Skin epidermis (tissue), 12 donors: ENCODE data around the gene ZNF358.

Source experiments
- H3K27ac ChIP-seq, 21 experiments: fragments of 200-600 bp; sonication (generic) in 11 of 21; one replicate each; pipeline ENCODE4 v1.5.0; 2020; ENCODE audit warnings: mild to moderate bottlenecking in 3 of 21, inconsistent platforms in 2 of 21, moderate library complexity in 2 of 21
- H3K4me3 ChIP-seq, 7 experiments: fragments of 200-600 bp; sonication (generic) in 2 of 7; one replicate each; pipeline ENCODE4 v1.5.0; 2020; ENCODE audit warnings: inconsistent platforms in 2 of 7, mild to moderate bottlenecking in 2 of 7, moderate library complexity in 1 of 7

The ZNF358 gene

GRCh38 chr19:7486923-7487322 lies 29.0 kb upstream of the ZNF358 start:
- H3K27ac ChIP-seq = no peak overlapping the region

GRCh38 chr19:7488736-7489353 lies 27.1 kb upstream of the ZNF358 start, which contains the start of gene PEX11G:
Gene PEX11G (minus strand): TSS chr19:7489035. CDS start chr19:7489010, 25 bp downstream.
- peak within 1 kb of the TSS in 20 of 21 experiments; percentile 53 to 95 (median 85) for H3K27ac ChIP-seq

More at GRCh38 chr19:7486923-7487322, 29.0 kb upstream of the ZNF358 start:
- no peak overlapping the region for H3K4me3 ChIP-seq

GRCh38 chr19:7489609-7490044 lies 26.3 kb upstream of the ZNF358 start:
- peak overlapping the region in 8 of 21 experiments; percentile 54 to 95 (median 82) for H3K27ac ChIP-seq

More at GRCh38 chr19:7488736-7489353, 27.1 kb upstream of the ZNF358 start, which contains the start of gene PEX11G:
- peak within 1 kb of the TSS; percentile 40 to 60 (median 52) for H3K4me3 ChIP-seq

DNA sequence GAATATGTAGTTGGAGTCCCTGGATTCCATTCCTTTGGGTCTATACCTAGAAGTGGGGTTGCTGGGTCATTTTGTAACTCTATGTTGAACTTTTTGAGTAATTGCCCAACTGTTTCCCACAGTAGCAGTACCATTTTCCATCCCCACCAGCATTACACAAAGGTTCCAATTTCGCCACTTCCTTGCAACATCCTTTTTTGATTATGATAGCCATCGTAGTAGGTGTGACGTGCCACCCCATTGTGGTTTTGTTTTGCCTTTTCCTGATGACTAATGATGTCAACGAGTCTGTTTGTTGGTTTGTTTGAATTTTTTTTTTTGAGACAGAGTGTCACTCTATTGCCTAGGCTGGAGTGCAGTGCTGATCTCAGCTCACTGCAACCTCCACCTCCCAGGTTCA lies 23.8 kb upstream of the ZNF358 start:
- Histone ChIP-seq H3K4me3 (no peak overlapping the region), H3K27ac (peak overlapping the region in 3 of 21 experiments; percentile 10 to 44 (median 37))

More at GRCh38 chr19:7489609-7490044, 26.3 kb upstream of the ZNF358 start:
- peak overlapping the region in 1 of 7 experiments; percentile 59 for H3K4me3 ChIP-seq

DNA sequence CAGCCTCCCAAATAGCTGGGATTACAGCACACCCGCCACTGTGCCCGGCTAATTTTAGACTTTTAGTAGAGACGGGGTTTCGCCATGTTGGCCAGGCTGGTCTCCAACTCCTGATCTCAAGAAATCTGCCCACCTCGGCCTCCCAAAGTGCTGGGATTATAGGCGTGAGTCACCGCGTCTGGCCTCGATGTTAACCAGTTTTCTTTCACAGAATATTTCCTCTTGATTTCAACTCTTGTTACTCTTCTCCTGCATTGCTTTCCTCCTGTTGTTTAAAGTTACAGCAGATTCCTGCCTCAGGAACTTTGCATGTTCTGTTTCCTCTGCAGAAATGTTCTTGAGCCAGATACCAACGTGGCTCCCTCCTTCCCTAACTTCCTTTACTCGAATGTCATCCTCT lies 23.3 kb upstream of the ZNF358 start:
- H3K4me3 ChIP-seq = no peak overlapping the region
- peak overlapping the region in 3 of 21 experiments; percentile 10 to 44 (median 37) for H3K27ac ChIP-seq

DNA sequence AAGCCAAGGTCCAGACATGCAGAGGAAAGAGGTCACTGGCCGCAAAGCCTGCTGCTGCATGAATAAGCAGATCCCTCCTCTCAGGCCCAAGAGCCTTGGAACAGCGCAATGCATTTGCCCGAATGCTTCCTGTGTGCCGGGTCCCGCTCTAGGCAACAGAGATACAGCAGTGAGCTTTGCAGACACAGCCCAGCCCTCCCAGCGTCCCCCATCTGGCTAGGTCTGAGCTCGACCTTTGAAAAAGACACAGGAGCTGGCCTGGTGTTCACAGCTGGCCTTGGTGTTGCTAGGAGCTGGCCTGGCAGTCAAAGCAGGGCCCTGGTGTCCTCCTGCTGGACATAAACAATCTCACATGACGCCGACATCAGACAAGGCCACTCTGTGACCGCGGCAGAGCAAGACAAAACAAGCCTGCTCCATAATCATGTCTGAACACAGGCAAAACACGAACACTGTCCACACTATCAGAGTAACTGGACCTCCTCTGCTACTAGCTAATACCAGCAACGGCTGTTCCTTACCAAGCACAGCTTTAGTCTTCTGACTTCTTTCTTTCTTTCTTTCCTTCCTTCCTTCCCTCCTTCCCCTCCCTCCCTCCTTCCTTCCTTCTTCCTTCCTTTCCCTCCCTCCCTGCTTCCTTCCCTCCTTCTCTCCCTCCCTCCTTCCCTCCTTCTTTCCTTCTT lies 21.3 kb upstream of the ZNF358 start:
- peak overlapping the region in 2 of 21 experiments; percentile 2 to 7 for H3K27ac ChIP-seq
- no peak overlapping the region for H3K4me3 ChIP-seq

DNA sequence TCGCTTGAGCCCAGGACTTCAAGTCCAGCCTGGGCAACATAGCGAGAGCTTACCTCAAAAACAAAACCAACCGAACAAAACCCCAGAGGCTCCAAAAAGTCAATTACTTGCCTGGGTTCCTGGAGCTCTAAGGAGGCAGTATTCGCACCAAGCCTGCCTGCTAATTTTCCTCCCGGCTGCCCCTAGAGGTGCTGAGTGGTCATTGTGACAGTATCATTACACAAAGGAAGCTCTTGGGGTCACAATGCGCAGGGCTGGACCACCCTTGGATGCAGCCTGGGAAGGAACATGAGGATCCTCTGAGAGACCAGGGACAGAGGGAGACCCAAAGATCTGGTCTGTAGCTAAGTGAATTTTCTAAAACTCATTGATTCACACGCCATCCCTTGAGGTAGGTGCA lies 18.6 kb upstream of the ZNF358 start:
- Histone ChIP-seq H3K27ac (no peak overlapping the region), H3K4me3 (no peak overlapping the region)

- Histone ChIP-seq H3K4me3 (peak overlapping the region; percentile 20 to 42 (median 29)), H3K27ac (no peak overlapping the region)
Observed at GRCh38 chr19:7500811-7501450, 15.0 kb upstream of the ZNF358 start.

DNA sequence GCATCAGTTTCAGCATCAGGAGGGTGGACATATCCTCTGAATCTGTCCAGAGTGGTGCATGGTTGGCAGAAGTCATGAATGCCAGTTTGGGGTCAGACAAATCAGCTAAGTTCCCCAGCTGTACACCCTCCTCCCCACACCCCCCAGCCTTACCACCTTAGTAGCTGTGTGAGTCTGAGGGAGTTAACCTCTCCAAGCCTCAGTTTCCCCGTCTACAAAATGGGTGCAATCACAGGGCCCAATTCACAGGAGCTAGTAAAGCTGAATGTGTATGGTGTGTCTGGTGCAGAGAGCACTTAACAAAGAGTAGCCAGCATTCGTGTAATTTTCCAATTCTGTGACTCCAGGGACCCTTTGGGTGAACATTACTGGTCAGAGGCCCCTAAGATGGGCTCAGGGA lies 13.4 kb upstream of the ZNF358 start:
- no peak overlapping the region for H3K4me3 ChIP-seq
- no peak overlapping the region for H3K27ac ChIP-seq

DNA sequence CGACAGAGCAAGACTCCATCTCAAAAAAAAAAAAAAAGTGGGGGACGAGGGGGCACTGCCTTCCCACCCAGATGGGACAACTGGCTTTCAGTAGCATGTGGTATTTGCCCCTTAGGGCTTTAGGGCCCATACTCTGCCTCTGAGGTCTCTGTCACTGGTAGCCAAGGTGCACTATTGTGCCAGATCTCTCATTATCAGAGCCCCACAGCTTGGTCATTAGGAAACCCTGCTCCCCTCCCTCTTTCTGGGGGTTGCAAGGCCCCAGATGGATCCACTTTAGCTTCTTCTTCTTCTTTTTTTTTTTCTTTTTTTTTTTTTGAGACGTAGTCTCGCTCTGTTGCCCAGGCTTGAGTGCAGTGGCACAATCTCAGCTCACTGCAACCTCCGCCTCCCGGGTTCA lies 11.2 kb upstream of the ZNF358 start:
- Histone ChIP-seq H3K27ac (no peak overlapping the region), H3K4me3 (no peak overlapping the region)

DNA sequence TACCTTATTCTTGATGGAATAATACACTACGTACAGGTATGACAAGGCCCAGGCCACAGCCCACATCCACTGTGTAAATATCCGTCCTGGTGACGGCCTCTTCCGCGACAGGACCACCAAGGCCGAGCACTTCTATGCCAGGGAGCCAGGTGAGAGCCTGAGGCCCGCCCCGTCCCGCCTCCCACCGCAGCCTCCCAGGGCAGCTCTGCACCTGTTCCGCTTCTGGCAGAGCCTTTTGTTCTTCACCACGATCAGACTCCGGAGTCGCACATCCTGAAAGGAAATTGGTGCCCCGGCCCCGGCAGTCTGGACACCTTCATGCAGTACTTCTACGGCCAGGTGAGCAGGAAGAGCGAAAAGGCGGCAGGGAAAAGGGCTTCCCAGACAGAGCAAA lies 10.6 kb upstream of the ZNF358 start:
- no peak overlapping the region for H3K27ac ChIP-seq
- H3K4me3 ChIP-seq = no peak overlapping the region

DNA sequence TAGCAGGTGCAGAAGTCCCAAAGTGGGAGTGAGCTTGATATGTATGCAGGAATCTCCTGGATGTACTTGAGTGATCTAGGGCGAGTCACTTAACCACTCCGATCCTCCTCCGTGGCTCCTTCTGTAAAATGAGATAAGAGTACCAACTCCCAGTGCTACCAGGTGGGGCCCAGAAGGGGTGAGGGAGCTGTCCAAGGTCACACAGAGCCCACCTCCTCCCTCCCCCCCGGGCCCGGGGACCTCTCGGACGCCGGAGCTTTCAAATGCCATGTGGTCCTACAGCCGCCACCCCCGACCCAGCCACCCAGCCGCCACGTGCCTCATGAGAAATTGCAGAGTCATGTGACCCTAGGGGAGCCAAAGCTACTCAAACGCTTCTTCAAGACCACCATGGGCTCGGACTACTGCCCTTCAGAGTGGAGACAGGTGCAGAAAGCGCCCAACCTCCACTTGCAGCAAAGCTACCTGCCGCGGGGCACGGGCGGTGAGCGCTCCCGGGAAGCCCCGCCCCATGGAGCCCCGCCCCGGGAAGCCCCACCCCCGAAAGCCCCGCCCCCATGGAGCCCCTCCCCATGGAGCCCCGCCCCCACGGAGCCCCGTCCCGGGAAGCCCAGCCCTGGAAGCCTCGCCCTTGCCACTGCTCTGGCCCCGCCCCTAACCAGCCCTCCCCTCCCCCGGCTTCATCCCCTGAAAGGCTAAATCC lies 10.1 kb upstream of the ZNF358 start:
- no peak overlapping the region for H3K4me3 ChIP-seq
- no peak overlapping the region for H3K27ac ChIP-seq

GRCh38 chr19:7506385-7507328 lies 9.2 kb upstream of the ZNF358 start:
- no peak overlapping the region for H3K4me3 ChIP-seq
- H3K27ac ChIP-seq = no peak overlapping the region

DNA sequence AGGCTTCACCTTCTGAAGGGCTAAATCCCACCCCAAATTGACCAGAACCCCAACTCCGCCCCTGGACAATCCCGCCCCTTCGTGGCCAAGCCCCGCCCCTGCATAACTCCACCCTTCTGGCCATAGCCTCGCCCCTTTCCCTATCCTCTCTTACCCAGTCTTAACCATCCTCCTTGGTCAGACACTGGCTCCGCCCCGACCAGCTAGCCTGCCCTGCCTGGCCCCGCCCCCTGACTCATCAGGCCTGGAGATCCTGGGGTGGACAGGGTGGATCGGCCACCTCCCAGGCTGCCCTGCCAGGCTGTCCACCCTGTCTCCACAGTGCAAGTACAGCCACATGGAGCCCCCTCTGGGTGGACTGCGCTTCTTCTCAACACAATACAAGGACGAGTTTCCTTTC lies 8.0 kb upstream of the ZNF358 start:
- H3K27ac ChIP-seq = no peak overlapping the region

GRCh38 chr19:7509625-7510024 lies 6.3 kb upstream of the ZNF358 start:
- H3K27ac ChIP-seq = no peak overlapping the region
- H3K4me3 ChIP-seq = no peak overlapping the region

More for the DNA sequence above, 8.0 kb upstream of the ZNF358 start:
- no peak overlapping the region for H3K4me3 ChIP-seq

DNA sequence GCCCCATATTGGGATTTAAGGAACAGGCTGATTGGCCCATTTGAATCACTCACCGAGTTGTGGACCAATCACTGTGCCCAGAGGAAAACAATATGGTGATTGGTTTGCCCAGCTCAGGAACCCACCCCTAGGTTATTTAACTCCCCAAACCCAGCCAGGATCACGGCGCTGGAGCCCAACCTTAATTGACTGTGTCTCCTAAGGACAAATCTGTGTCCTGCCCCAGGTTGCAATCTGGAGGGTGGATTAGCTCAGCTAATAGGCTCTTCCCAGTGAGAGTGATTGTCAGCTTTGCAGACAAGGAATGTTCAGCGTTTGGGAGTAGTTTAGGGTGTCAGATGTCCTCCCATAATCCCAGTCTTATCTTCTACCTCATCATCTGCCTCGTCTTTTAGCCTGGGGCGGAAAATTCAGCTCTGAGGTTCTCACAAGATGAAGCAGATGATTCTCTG lies 3.5 kb upstream of the ZNF358 start:
- Histone ChIP-seq H3K27ac (no peak overlapping the region), H3K4me3 (no peak overlapping the region)

DNA sequence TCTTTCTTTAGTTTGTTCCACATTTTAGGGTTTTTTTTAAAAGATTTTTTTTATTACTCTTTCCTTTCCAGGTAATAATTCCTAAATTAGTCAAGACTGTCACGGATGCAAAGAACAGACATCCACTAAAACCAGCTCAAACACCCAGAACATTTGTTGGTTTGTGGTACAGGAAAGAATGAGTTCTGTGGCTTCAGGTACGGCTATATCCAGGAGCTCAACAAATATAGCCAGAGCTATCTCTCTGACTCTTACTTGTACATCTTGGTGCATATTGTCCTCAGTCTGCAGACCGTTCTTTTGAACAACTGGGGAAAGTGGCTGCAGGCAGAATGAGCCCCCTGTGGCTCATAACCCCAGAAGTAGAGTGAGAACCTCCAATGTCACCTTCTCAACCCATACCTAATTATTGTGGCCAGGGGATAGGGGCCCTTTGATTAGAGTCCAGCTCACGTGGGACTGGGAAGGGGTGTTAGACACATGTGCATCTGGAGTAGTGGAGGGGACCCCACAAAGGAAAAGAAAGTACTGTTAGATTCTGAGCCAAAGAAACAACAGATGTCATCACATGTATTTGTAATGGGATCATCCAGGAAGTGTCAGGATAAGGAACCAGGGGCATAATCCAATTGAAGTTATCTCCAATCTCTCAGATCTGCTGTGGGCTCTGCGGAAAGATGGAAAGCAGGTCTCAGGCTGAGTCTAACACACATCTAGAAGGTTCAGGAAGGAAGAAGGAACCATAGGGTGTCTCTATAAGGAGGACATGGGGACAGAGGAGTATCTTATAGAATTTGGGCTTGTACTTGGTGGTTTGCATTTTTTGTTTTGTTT lies 1.9 kb upstream of the ZNF358 start:
- Histone ChIP-seq H3K4me3 (no peak overlapping the region), H3K27ac (no peak overlapping the region)

DNA sequence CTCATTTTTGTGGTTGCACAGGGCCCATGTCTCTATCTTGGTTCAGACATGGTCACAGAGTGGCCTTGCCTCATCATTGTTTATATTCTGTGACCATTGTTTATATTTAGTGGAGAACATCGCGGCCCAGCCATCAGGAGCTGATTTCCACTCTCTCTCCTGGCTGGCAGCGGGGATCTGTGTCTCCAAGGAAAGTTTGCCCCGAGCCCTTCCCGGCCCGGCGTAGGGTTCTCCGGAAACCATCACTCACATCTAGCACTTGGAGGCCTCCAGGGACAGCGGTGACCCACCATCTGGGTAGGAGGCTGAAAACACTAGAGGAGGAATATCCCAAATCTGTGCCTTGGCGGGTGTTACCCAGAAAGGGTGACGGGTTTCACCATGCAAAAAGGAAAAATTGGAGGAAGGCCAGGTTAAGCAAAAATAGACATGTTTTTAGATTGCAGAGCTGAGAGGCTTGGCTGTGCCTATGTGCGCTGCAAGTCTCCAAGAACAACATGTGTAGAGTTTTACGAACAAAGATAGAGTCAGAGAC lies 726 bp upstream of the ZNF358 start:
- H3K4me3 ChIP-seq = peak overlapping the region in 3 of 7 experiments; percentile 21 to 61 (median 55)
- peak overlapping the region in 20 of 21 experiments; percentile 53 to 89 (median 77) for H3K27ac ChIP-seq
